Kidney epithelial cell (primary cell): Measurements from ENCODE around the gene LGALS1. TPM values are rescaled to one million over a fixed set of nuclear protein-coding genes. Genes with fewer than 3 reads are reported as not detected.
A peak's percentile ranks its signal among the peaks of the same experiment; 100 is the strongest.

Source experiments
- DNase-seq: peaks from one replicate; pipeline ENCODE4 v3.0.0-alpha.2; 2010; ENCODE audit warnings: low read depth
- H3K27me3 ChIP-seq: 2 replicates; pipeline ENCODE4 v1.6.0; 2011; ENCODE audit warnings: low read length; ENCODE audit not compliant: control insufficient read depth, insufficient read depth
- H3K36me3 ChIP-seq: 2 replicates; pipeline ENCODE4 v1.5.1; 2011; ENCODE audit warnings: low read length; ENCODE audit not compliant: control insufficient read depth, insufficient read depth
- H3K4me3 ChIP-seq: 2 replicates; pipeline ENCODE4 v1.5.1; 2011; ENCODE audit warnings: low read depth, mild to moderate bottlenecking, control low read depth, low read length
- CTCF ChIP-seq: IDR thresholded peaks from 2 replicates; pipeline ENCODE4 v1.5.1; 2011; ENCODE audit warnings: mild to moderate bottlenecking, moderate library complexity, low read length, control low read depth, inconsistent platforms; ENCODE audit not compliant: insufficient read depth, poor library complexity, severe bottlenecking
- total RNA-seq: library from RNA; depleted of rRNA; stranded (reverse); fragments of >200 nt; gene quantifications from 2 replicates; pipeline ENCODE4 v1.2.3, GENCODE V29; 2015

LGALS1 gene
- total RNA-seq = 500 and 806 TPM in 2 replicates

GRCh38 chr22:37674951-37675929, at the start of gene LGALS1:
Gene LGALS1 (plus strand): TSS chr22:37675636. CDS start chr22:37675703, 67 bp downstream.
- peak; percentile 22 for TF ChIP-seq CTCF
- Histone ChIP-seq H3K36me3 (peaks cover 2% of the 10 kb centered on the region), H3K27me3 (no peaks in the 10 kb centered on the region), H3K4me3 (peak within 1 kb of the TSS; percentile 50)
- DNase-seq = peak; percentile 79

GRCh38 chr22:37625737-37626136, 49.7 kb upstream of the LGALS1 start:
- DNase-seq = no peak
- no peak for TF ChIP-seq CTCF
- H3K27me3 ChIP-seq = no peaks in the 10 kb centered on the region
- peaks cover 4% of the 10 kb centered on the region for H3K36me3 ChIP-seq
- H3K4me3 ChIP-seq = no peak overlapping the region

GRCh38 chr22:37626144-37626543, 49.3 kb upstream of the LGALS1 start:
- no peak for DNase-seq

GRCh38 chr22:37626556-37627075, 48.8 kb upstream of the LGALS1 start:
- H3K27me3 ChIP-seq = no peaks in the 10 kb centered on the region
- no peak for DNase-seq
- no peak overlapping the region for H3K4me3 ChIP-seq
- TF ChIP-seq CTCF = no peak
- H3K36me3 ChIP-seq = peaks cover 6% of the 10 kb centered on the region

More at GRCh38 chr22:37626144-37626543, 49.3 kb upstream of the LGALS1 start:
- Histone ChIP-seq H3K27me3 (no peaks in the 10 kb centered on the region), H3K36me3 (peaks cover 4% of the 10 kb centered on the region), H3K4me3 (no peak overlapping the region)
- TF ChIP-seq CTCF = no peak

- TF ChIP-seq CTCF = no peak
- no peak for DNase-seq
- H3K36me3 ChIP-seq = peaks cover 6% of the 10 kb centered on the region
Measured at GRCh38 chr22:37627121-37627520, 48.3 kb upstream of the LGALS1 start.

More at GRCh38 chr22:37627121-37627520, 48.3 kb upstream of the LGALS1 start:
- Histone ChIP-seq H3K27me3 (no peaks in the 10 kb centered on the region), H3K4me3 (no peak overlapping the region)
